K562 (cell line): Measurements from ENCODE around the gene TBR1. TPM values are rescaled to one million over a fixed set of nuclear protein-coding genes. Genes with fewer than 3 reads are reported as not detected.

Experiments used
- BACH1 ChIP-seq: fragments of 200-800 bp; sonication (Bioruptor generic); IDR thresholded peaks from 2 replicates; pipeline ENCODE4 v1.6.1; 2016; ENCODE audit warnings: missing genetic modification characterization, missing compliant biosample characterization
- C11orf30 ChIP-seq: fragments of 450-650 bp; IDR thresholded peaks from 2 replicates; pipeline ENCODE4 v1.6.1; 2016; ENCODE audit warnings: low read depth, mild to moderate bottlenecking
- DNMT1 ChIP-seq: fragments of 450-650 bp; IDR thresholded peaks from 2 replicates; pipeline ENCODE4 v1.6.1; 2016; ENCODE audit warnings: antibody characterized with exemption, mild to moderate bottlenecking
- FOXP4 ChIP-seq: sonication (generic); formaldehyde crosslinking; IDR thresholded peaks from 2 replicates; pipeline ENCODE4 v1.8.0; 2022; ENCODE audit warnings: mild to moderate bottlenecking, missing genetic modification reagents, borderline replicate concordance
- HCFC1 ChIP-seq: IDR thresholded peaks from 2 replicates; pipeline ENCODE4 v1.6.1; 2012; ENCODE audit warnings: low read depth, low read length, improper control_type of control experiment
- IFI16 ChIP-seq: fragments of 250-450 bp; sonication (Bioruptor Pico); IDR thresholded peaks from 2 replicates; pipeline ENCODE4 v2.1.2; 2022; ENCODE audit warnings: mild to moderate bottlenecking, inconsistent platforms
- KDM4B ChIP-seq, 2 experiments: fragments of 450-650 bp in 1 of 2; sonication (generic) in 1 of 2; IDR thresholded peaks; 2 replicates each; pipeline ENCODE4 v1.6.1; 2016 to 2017; ENCODE audit warnings: borderline replicate concordance in 2 of 2, antibody characterized with exemption in 1 of 2, low read depth in 1 of 2, mild to moderate bottlenecking in 1 of 2
- KHSRP ChIP-seq: fragments of 450-650 bp; IDR thresholded peaks from 2 replicates; pipeline ENCODE4 v1.6.1; 2017
- MAX ChIP-seq: sonication (generic); formaldehyde crosslinking; IDR thresholded peaks from 2 replicates; pipeline ENCODE4 v1.9.0; 2022; ENCODE audit warnings: mild to moderate bottlenecking, missing genetic modification reagents
- MXD1 ChIP-seq: fragments of 250-450 bp; sonication (Bioruptor Pico); IDR thresholded peaks from 2 replicates; pipeline ENCODE4 v1.8.0; 2021; ENCODE audit warnings: borderline replicate concordance, mild to moderate bottlenecking, moderate library complexity; ENCODE audit not compliant: poor library complexity, severe bottlenecking
- NFXL1 ChIP-seq: fragments of 450-650 bp; formaldehyde crosslinking; IDR thresholded peaks from 2 replicates; pipeline ENCODE4 v1.4.0; 2021; ENCODE audit warnings: mild to moderate bottlenecking
- NR3C1 ChIP-seq: sonication (generic); formaldehyde crosslinking; IDR thresholded peaks from 2 replicates; pipeline ENCODE4 v1.8.1; 2022; ENCODE audit warnings: missing genetic modification reagents
- NR4A1 ChIP-seq, 2 experiments: fragments of 250-450 bp in 1 of 2; fragments of 450-650 bp in 1 of 2; sonication (Bioruptor Pico) in 1 of 2; IDR thresholded peaks; 2 replicates each; pipeline versions ENCODE4 v1.4.0 to v1.6.1; 2016 to 2020; ENCODE audit warnings: mild to moderate bottlenecking in 2 of 2, missing compliant biosample characterization in 1 of 2, missing genetic modification characterization in 1 of 2, moderate library complexity in 1 of 2
- NUFIP1 ChIP-seq: fragments of 450-650 bp; IDR thresholded peaks from 2 replicates; pipeline ENCODE4 v1.6.1; 2018; ENCODE audit not compliant: partially characterized antibody
- POLR2H ChIP-seq: IDR thresholded peaks from 2 replicates; pipeline ENCODE4 v1.6.1; 2016; ENCODE audit warnings: missing genetic modification characterization, low read depth, mild to moderate bottlenecking, control low read depth, missing compliant biosample characterization, moderate library complexity
- SP2 ChIP-seq: IDR thresholded peaks from 2 replicates; pipeline ENCODE4 v1.6.1; 2011; ENCODE audit warnings: mild to moderate bottlenecking, low read depth, low read length, moderate library complexity; ENCODE audit not compliant: poor library complexity, severe bottlenecking; ENCODE audit errors: extremely low read depth
- TCFL5 ChIP-seq: fragments of 250-450 bp; sonication (Bioruptor Pico); conservative IDR thresholded peaks from 2 replicates; pipeline ENCODE4 v1.6.1; 2021; ENCODE audit warnings: mild to moderate bottlenecking, moderate library complexity, matching md5 sums
- ZNF175 ChIP-seq: fragments of 200-800 bp; sonication (Bioruptor generic); IDR thresholded peaks from 2 replicates; pipeline ENCODE4 v1.6.1; 2016; ENCODE audit warnings: low read depth, mild to moderate bottlenecking, missing genetic modification characterization, missing compliant biosample characterization
- ZNF609 ChIP-seq: sonication (generic); formaldehyde crosslinking; IDR thresholded peaks from 2 replicates; pipeline ENCODE4 v1.8.1; 2023; ENCODE audit warnings: missing genetic modification reagents, mild to moderate bottlenecking, borderline replicate concordance
- polyA plus RNA-seq, 8 experiments: library from polyadenylated mRNA; depleted of rRNA in 4 of 8; stranded (reverse) in 5 of 8; unstranded in 3 of 8; fragments of >200 nt; fragmentation: Nextera tagmentation in 2 of 8; fragmentation: Illumina TruSeq in 1 of 8; extraction: Ambion mirVana in 2 of 8; extraction: Trizol in 1 of 8; gene quantifications; 2 replicates each; pipeline versions ENCODE4 v1.2.1 to v1.2.3, GENCODE V29; 2011 to 2014; ENCODE audit warnings: inconsistent platforms in 1 of 8, missing spikeins in 1 of 8
- total RNA-seq, 7 experiments: library from RNA; depleted of rRNA in 6 of 7; stranded (reverse); fragments of >200 nt in 6 of 7; fragmentation: Illumina TruSeq in 2 of 7; extraction: Trizol in 2 of 7; gene quantifications; 2 replicates each; pipeline versions ENCODE4 v1.2.1 to v1.2.3, GENCODE V29; 2011 to 2021; ENCODE audit warnings: low replicate concordance in 1 of 7

Gene TBR1
- total and polyA plus RNA-seq, 9 of the 15 experiments (the other 6 are each of a cell fraction or from before 2014, with no cell fraction given) = 0.01 to 0.09 TPM; not detected in 7

- peak; percentile 68 for TF ChIP-seq BACH1 (tag)
- 0 out of 2 replicates have a peak, but pooled peaks have one; percentile 36 for TF ChIP-seq TCFL5 (CRISPR knock-in tag)
- peak; percentile 73 for TF ChIP-seq POLR2H (tag)
- TF ChIP-seq ZNF175 (CRISPR knock-in tag) = peak; percentile 96
- TF ChIP-seq NR3C1 (CRISPR knock-in tag) = no peak
- TF ChIP-seq MXD1 (CRISPR knock-in tag) = no peak
- TF ChIP-seq C11orf30 = no peak
- no peak for TF ChIP-seq NR4A1 (CRISPR knock-in tag; IDR thresholded peaks at IDR 0.05)
- TF ChIP-seq NR4A1 (tag; IDR thresholded peaks at IDR 0.05) = no peak
- TF ChIP-seq IFI16 (CRISPR knock-in tag) = peak; percentile 80; the same call in 1 of the 2 replicates
- TF ChIP-seq MAX (CRISPR knock-in tag) = no peak
- no peak for TF ChIP-seq KDM4B (IDR thresholded peaks at IDR 0.05; ENCODE audit: borderline replicate concordance in 2 of 2, low read depth in 1 of 2)
- no peak for TF ChIP-seq NUFIP1
- no peak for TF ChIP-seq HCFC1
- no peak for TF ChIP-seq FOXP4 (CRISPR knock-in tag)
- TF ChIP-seq NFXL1 (CRISPR knock-in tag) = peak; percentile 74; the same call in 1 of the 2 replicates
- TF ChIP-seq ZNF609 (CRISPR knock-in tag) = no peak
- no peak for TF ChIP-seq DNMT1
- TF ChIP-seq SP2 = no peak
- no peak for TF ChIP-seq KHSRP
Measured at GRCh38 chr2:161382747-161383146, 33.4 kb upstream of the TBR1 start (continued).
